HG02938 (cell line): ENCODE results near the gene MYO3A.

Experiments
- ATAC-seq: cut with Tn5 transposase; IDR thresholded peaks from one replicate; pipeline ENCODE4 v1.9.1; 2021; ENCODE audit warnings: mild to moderate bottlenecking, moderate library complexity; ENCODE audit not compliant: unreplicated experiment

MYO3A gene

GRCh38 chr10:26211781-26212444 is 277.9 kb downstream of the MYO3A start:
- no peak for ATAC-seq

- ATAC-seq: no peak
Observed at GRCh38 chr10:26212511-26212910, 278.5 kb downstream of the MYO3A start.

GRCh38 chr10:26213157-26213800 is 279.2 kb downstream of the MYO3A start:
- no peak for ATAC-seq

GRCh38 chr10:26214004-26214403 is 280.0 kb downstream of the MYO3A start:
- ATAC-seq: no peak

- no peak for ATAC-seq
Observed at GRCh38 chr10:26214551-26215395, 280.7 kb downstream of the MYO3A start.

GRCh38 chr10:26215396-26215934 is 281.4 kb downstream of the MYO3A start:
- no peak for ATAC-seq

GRCh38 chr10:26215935-26216584 is 282.0 kb downstream of the MYO3A start:
- ATAC-seq: no peak

- ATAC-seq: no peak
Observed at GRCh38 chr10:26216585-26217395, 282.8 kb downstream of the MYO3A start, which contains the start of gene GAD2. Gene GAD2, plus strand, starts transcription at chr10:26216774. Its CDS starts 36 bp downstream, at chr10:26216810.

- ATAC-seq: no peak
Observed at GRCh38 chr10:26217396-26218086, 283.5 kb downstream of the MYO3A start.

- no peak for ATAC-seq
Observed at GRCh38 chr10:26219676-26220075, 285.6 kb downstream of the MYO3A start.

GRCh38 chr10:26220901-26221300 is 286.9 kb downstream of the MYO3A start:
- ATAC-seq: no peak

- no peak for ATAC-seq
Observed at GRCh38 chr10:26221541-26221940, 287.5 kb downstream of the MYO3A start.

- ATAC-seq: no peak
Observed at GRCh38 chr10:26222563-26222962, 288.5 kb downstream of the MYO3A start.

GRCh38 chr10:26225322-26225721 is 291.3 kb downstream of the MYO3A start:
- no peak for ATAC-seq

- ATAC-seq: no peak
Observed at GRCh38 chr10:26227786-26228185, 293.8 kb downstream of the MYO3A start.

GRCh38 chr10:26232174-26232573 is 298.1 kb downstream of the MYO3A start:
- no peak for ATAC-seq

- ATAC-seq: no peak
Observed at GRCh38 chr10:26235761-26236160, 301.7 kb downstream of the MYO3A start.

- no peak for ATAC-seq
Observed at GRCh38 chr10:26238378-26238777, 304.3 kb downstream of the MYO3A start.

- no peak for ATAC-seq
Observed at GRCh38 chr10:26242706-26243350, 308.8 kb downstream of the MYO3A start.
